Activated naive CD4-positive, alpha-beta T cell treated with anti-CD3 and anti-CD28 coated beads, Interleukin-2, amount 50 U/mL, for 16 hours (primary cell): Measurements from ENCODE around the gene MPZL1.

Experiments
- DNase-seq: peaks from one replicate; pipeline ENCODE4 v3.0.0-alpha.2; 2020

MPZL1 gene

DNA sequence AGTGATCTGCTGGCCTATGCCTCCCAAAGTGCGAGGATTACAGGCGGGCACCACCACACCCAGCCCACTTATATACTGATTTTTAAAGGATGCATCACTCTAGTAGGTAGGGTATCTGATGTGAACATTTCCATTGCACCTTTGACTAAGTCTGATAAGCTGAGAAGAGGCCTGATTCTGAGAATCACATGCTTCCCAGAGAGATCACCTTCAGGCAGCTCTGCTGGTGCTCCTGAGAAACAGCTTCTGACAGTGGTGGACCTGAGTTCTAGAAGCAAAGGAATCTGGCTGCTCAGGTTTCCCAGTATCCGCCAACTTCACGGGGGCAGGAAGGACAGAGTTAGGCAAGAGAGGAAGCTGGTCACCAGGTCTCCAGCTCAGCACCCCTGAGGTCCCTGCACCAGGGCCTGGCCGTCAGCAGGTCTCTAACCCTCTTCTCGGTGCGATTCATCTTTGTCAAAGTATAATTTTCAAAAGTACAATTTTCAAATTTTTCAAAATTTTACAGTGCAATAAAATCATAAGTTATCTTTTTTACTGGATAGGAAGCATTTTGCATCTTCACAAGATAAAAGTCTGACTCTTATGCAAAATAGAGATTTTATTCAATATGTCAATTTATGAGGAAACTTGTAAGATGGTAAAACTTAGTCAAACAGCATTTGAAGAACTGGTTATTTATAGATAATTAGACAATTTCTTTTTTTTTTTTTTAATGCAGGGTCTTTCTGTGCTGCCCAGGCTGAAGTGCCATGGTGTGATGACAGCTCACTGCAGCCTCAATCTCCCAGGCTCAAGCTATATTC is 25.8 kb upstream of the MPZL1 start:
- no peak for DNase-seq

DNA sequence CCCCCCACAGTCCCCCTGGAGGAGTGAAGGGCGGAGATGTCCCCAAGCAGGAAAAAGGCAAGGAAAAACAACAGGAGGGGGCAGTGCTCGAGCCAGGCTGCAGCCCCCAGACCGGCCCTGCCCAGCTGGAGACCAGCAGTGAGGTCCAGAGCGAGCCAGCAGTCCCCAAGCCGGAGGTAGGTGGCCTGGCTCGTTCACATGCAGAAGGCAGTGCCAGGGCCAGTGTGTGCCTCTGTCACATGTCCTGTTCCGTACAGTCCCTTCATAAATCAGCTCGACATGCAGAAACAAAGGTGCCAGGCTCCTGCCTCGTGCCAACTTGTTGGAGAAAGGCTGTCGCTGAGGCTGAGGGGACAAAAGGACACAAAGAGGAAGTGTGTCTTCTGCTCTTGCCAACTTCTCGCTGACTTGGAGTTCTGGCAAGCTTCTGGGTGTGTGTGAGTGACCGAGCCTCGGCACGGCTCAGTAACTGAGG is 24.1 kb upstream of the MPZL1 start:
- no peak for DNase-seq

DNA sequence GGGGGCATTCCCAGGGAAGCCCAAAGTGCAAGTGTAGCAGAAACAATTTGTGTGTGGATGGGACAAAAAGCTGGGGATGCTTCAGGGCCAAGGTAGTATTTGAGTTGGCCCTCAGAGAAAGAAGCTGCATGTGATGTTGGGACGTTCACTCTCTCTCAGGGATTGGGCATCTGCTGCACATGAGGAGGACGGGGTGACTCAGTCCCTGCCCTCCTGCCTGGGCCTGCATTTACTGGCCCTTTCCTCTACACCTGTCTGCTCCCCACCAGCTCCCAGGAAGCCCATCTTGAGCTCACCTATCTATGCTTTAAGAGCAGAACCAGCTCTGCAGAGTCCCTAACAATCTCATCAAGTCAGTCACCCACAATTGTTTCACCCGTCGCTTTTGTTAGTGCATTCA is 23.5 kb upstream of the MPZL1 start:
- DNase-seq, result no peak

DNA sequence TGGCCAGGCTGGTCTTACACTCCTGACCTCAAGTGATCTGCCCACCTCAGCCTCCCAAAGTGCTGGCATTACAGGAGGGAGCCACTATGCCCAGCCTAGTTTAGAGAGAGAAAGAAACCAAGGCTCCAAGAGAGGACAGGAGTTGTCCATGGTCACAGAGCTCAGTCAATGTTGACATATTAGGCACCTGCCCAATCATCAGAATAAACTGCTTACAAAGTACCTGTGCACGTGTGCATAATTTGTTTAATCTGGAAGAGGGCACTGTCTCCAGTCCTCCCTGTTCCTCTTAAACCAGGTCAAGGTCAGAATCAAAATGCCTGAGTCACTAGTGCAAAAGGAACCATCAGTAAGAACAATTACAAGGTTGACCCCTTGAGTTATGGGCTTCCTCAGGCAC is 20.3 kb upstream of the MPZL1 start:
- DNase-seq, result no peak

DNA sequence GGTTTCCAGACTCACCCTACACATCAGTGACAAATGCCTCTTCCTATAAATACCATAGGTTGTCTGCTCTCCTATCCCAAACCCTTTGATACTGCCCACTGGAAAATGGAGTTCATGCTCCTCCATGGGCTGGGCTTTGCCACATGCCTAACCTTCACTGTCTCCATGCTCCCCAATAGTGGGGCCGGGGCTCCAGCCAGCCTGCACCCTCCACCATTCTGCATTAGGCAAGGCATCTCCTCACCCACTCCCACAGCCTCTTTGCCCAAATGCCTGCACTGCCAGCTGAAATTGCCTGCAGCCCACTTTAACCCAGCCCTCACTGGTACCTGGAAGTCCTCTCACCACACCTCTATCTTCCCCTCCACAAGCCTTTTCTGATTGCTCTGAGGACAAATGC is 18.2 kb upstream of the MPZL1 start:
- DNase-seq, result no peak

DNA sequence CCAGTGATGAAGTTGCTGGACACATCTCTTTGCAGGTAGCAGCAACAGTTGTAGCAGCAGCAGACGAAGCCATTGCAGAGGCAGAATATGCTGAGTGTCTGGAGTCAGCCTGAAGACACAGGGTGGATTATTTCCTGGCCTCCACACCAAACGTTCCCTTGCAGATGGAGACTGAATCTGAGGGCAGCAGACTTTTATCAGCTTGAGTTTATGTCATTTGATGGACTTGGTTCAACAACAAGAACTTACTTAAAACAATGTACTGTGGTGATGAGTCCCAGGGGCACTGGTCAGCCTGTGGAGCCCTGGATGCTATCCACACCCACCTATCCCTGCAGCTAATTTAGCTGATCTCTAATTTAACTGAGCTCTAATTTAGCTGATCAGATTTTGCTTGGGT is 17.1 kb upstream of the MPZL1 start:
- DNase-seq, result no peak

DNA sequence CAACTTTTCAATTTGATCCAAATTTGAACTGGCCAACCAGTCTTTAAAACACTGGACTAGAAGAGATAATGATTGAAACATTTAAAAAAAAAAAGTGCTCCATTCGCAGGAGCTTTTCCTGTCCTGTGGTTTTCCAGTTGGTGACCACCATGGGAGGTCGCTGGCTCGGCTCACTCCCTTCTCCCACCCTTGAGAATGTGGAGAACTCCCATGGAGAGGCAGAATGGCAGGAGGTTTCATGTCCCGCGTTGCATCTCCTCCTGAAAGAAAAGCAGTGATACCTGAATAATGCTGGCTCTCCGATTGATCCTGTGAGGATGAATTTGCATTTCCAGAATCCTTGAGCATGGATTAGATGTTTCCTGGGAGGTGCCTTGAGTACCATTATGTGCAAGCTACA is 16.5 kb upstream of the MPZL1 start:
- DNase-seq, result no peak

DNA sequence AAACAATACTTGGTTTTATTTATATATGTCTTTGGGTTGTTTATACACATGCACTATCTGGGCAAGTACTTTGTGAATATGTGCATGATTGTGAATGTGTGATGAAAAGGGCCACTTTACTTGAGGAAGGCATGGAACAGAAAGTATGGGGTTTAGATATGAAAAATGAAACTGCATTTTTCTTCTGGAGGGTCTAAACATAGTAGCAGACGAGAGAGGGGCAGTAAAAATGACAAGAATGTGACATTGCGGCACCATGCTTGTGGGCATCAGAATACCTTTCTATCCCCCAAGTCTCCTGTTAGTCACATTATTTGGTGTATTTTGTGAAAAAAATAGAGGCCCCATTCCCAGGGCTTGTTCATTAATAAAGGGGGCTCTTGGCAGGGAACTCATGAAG is 15.4 kb upstream of the MPZL1 start:
- no peak for DNase-seq

DNA sequence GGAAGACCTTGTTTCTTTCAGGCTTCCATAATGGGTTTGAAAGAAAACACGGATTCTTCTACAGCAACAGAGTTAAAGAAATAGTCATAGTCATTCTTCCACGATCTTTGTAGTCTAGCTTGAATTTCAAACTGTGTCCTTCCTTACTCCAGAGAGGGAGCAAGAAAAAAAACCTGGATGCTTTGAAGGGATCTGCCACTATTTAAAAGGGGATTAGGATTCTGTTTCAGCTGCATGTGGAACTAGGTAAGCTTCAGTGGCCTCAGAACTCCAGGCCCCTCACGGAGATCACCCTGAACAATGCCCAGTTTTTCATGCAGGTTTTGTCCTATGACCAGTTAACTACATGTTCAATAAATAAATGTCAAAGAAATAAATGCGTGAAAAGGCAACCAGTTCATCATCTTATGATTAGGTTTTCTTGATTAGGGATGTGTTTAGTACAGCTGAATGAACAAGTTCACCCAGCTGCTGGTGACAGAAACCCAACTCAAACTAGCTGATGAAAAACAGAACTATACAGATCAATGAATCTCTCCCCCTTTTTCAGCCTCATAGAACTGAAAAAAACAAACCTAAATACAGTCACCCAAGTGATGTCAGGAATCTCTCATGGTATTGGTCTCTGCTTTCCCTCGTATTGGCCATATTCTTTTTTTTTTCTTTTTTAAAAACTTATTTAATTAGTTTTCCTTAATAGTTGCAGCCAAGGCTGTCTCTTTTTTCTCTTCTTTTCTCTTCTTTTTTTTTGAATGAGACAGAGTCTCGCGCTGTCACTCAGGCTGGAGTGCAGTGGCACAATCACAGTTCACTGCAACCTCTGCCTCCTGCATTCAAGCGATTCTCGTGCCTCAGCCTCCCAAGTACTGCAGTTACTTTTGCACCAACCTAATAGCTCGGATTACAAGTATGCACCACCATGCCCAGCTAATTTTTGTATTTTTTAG is 14.6 kb upstream of the MPZL1 start:
- no peak for DNase-seq

DNA sequence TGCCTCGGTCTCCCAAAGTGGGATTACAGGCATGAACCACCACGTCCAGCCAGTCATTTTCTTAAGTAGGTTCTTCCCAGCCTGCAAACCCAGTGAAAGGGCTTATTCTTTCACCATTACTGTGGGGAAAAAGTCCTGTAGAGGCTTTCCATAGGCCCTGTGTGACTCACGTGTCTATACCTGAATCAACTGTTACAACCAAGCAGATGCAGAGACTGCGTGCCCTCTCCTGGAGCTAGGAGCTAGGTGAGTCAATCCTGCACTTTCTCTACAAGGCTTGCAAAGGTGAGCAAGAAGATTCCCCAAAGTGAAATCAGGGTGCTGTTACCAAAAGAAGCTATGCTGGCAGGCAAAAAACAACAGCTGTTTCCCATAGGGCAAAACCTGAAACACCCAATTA is 13.8 kb upstream of the MPZL1 start:
- DNase-seq, result no peak

DNA sequence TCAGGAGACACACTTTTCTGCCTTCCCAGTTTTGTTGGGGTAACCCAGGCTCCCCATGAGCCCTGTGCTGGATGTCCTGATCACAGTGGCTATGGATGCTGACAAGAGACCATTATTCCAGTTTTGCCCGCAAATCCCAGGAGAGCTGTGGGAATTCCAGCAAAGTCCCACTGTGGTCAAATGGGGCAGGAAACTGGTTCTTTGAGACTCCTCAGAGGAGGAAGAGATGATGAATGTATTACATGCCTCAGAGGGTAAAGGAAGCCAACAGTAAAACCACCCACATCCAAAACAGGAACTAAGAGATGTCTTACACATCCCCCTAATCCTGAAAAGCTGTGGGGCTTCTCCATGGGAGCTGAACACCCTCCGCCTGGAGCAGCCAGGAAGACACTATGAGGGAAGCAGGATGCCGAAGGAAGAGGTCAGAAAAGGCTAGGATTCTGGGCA is 12.8 kb upstream of the MPZL1 start:
- no peak for DNase-seq

DNA sequence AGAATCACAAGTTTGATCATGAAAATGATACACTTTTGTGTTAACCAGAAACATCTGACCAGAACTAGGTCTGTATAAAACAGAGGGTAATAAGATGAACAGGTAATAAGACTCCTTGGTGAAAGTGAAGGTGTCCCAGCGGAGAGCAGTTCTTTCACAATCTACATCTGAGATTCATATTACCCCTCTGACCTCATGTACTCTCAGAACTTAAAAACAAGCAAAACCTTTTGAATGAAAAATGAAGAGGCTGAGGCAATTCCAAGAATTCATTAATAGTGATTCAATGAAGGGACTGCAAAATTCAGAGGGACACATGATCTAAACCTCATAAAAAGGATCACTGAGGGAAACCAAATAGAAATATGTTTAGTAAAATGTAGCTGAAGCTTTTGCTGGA is 10.9 kb upstream of the MPZL1 start:
- no peak for DNase-seq

DNA sequence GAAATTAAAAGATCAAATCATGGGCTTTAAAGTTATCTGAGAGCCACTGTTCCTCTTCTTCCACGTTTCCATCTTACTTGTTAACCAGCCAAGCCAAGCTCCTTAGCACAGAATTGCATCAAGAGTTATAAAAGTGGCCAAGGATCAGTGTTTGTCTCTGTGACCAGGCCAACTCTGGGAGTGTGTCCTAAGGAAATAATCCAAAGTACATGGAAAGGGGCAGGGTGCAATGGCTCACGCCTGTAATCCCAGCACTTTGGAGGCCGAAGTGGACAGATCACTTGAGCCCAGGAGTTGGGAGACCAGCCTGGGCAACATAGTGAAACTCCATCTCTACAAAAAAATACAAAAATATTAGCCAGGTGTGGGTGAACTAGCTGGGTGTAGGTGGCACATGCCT is 10.0 kb upstream of the MPZL1 start:
- DNase-seq, result no peak

DNA sequence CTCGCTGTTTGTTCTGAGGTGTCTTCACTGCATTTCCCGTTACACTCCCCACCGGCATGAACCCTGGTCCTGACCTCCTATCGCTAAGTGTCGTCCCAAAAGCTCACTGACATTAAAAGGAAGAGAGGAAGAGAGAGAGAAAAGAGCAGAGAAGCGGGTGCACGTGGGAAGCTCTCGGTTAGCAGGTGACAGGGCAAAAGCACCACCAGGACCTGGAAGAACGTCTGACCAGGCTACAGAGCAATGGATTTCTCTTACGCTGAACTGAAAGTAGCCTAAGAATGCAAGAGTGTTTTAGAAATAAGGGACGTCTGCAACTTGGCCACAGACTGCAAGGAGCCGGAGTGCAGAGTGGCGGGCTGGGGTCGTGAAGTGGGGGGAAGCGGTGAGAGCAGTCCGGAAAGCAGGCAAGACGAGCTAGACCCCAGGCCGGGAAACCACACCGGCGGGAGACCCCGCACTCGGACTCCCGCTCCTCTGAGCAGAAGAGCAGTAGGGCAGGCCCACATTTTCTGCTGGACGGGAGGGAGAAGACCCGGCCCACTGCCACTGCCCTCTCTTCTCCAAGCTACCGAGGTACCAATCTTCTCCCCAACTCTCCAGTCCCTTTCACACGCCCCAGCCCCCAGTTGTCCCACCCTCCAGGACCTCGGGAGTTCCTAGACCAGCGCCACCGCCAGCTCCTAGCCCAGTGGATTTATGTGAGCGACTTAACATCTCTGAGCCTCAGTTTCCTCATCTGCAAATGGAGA is 8.3 kb upstream of the MPZL1 start:
- peak; percentile 18 for DNase-seq

DNA sequence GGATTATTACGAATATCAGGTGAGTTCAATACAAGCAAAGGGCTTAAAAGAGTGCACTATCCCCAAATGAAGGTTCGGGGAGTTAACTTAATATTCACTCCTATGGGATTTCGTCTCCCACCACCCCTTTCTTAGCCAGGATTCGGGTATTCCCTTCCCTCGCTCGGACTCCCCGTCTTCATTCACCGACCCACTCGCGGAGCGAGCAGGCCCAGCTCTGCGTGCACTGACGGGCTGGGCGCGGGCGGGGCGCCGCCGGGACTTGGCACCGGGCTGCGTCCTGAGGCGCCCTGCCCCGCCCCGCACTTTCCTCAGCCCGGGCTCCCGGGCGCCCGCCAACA is 7.7 kb upstream of the MPZL1 start:
- peak; percentile 83 for DNase-seq

DNA sequence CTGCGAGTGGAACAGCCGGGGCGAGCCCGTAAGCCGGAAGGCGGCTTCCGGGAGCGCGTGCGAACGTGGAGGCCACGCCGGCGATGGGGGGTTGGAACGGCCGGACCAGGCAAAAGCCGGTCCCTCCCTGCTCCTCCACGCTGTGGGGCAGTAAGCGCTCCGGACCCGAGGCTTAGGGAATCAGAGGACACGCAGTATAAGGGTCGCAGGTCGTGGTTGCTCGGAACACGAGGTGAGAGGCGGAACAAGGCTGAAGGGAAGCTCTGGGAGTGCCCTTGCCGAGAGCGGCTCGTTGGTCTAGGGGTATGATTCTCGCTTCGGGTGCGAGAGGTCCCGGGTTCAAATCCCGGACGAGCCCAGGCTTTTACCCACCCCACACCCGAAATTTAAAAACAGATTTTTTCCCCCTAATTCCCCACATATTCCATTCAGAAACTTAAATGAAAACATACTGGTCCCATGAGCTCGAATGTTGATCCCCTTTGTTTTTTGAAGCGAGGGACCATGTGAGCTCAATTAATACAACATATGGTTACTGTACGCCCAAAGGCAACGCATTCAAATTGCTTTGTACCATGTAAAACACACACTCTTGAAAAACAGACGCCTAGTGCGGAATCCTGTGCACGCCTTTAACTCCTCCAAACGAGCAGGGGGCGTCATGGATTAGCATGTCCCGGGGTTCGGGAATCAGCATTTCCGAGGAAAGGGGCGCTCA is 7.2 kb upstream of the MPZL1 start:
- DNase-seq, result peak; percentile 85

DNA sequence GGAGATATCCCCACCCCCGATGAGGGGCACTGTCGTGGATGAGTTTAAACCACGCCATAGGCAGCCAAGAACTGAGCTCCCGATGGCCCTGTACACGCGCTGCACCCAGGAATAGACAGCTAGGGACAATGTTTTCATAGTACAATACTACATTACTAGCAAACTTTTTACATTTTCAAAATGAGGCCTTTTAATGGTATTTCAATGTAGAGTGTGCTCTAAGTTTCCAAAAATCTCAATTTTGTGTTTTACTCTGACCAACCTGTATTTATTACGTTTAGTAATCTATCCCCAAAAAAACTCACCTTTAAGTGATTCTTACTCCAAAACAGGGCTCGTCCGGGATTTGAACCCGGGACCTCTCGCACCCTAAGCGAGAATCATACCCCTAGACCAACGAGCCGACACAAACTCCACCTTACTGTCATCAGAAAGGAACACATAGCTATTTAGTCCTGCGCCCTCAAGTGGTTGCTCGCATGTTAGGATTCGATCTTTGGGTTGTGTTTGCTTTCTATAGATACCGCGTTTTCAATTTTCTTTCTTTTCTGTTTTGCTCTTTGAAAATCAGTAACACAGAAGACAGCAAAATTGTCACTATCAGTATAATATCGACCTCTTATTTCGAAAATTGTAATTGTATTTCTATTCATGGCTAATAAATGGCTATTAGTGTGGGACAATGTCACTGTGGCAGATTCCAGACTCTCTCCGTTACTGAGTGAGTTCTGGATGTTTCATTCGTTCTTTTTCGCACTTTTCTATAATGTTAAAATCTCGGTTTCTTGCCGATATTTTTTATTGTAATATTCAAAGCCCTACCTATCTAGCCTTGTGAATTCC is 6.4 kb upstream of the MPZL1 start:
- peak; percentile 84 for DNase-seq

DNA sequence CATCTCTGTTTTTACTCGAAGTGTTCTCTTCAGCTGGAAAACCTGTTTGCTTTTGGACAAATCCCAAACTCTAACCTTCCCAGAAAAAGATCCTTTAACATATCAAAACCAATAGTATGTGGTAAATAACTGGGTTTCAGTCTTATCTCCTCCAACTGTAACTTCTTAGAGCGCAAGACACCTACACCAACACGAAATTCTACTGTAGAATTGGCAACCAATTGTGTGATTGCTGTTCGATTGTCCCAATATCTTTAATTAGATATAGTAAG is 5.8 kb upstream of the MPZL1 start:
- DNase-seq, result no peak

DNA sequence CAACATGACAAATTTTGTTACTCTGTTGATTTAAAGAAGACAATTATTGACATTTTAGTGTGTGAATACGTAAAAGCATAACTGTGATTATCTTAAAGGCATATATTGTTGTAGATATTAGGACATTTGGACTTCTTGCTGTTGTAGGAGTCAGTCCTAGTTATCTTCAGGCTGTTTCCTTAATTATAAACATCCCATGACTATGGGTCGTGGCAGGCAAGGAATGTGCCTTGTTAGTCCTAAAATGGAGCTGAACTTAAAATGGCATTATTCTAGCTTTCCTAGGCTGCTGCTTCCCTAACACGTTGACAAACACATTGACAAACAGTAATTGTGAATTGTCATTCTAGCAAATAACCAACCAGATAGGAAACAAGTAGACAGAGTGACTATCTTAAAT is 4.4 kb upstream of the MPZL1 start:
- DNase-seq, result no peak

DNA sequence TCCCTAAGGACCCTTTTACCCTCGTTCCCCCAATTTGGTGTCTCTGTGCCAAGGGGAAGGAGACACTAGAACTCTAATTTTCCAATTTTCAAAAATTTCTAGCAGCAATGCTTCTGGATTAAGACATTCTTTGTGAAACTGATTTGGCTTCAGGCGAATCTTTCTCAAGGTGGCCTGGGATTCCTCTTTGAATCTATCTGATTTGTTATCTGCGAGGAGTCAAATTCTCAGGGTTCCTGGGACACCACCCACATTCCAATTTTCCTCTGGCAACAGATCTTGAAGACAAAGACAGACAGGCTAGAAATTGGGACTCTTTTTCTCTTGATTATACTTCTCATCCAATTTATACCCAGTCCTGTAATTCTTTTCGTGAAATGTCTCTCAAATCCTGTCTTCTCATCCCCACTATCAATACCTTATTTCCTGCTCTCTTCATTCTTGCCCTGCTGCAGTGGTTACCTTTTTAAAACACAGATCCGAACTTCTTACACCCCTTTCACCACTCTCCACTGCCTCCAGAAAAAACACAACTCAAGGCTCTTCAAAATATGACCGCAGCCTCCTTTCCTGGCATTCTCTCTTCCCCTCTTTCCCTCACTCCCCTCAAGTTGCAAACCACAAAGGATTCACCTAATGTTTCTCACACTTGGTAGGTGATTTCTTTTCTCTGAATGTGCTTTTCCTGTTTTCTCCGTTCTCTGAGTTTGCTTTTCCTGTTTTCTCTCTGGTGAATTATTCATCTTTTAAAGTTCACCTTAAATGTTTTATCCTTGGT is 2.7 kb upstream of the MPZL1 start:
- no peak for DNase-seq
